ENCODE data around the gene THSD4.

DNA sequence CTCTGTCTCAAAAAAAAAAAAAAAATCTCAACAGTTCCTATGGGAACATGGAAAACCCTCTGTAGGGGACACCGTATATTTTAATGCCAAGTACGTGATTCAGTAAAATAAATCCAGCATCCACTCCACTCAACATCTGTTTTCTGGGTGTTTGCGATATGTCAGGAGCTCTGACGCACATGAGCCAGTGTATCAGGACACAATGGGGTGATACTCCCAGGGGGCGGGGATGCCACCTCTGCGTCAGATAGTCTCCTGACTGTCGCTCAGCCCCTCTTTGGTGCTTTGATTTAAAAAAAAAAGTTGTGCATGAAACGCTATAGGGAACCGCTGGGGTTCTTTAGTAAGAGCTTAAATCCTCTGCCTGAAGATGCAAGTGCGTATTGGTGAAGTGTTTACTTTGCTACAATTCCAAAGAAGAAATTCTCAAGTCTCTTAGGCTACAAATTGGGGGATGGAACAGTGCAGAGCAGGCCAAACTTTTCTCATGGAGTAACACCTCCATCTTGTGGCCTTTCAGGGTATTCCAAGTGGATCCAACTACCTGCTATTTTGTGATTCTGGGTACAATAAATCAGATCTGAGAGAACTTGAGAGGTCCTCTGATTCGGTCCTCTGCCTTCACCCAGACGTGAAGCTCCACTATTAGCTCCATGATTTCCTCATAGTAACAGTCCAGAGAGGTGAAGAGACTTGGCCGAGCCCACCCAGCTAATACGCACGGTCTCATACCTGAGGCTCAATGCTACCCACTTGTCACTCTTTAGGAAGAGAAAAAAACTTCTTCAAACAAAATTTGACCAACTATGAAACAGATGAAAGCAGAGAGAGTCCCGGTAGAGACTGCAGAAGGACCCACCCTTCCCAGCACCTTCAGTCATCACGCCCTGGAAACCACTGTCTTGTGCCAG lies 685.8 kb downstream of the THSD4 start:
- TF ChIP-seq NELFE (IDR thresholded peaks at IDR 0.05; ENCODE audit: insufficient read depth, insufficient read length), result no peak
- no peak for TF ChIP-seq SRF (CRISPR knock-in tag; IDR thresholded peaks at IDR 0.05)
- no peak for TF ChIP-seq SREBF1 (IDR thresholded peaks at IDR 0.05; ENCODE audit: borderline replicate concordance, low read depth, low read length)
